Spinal cord (tissue), 10 donors: Measurements from ENCODE around the gene SLC4A4. TPM values are rescaled to one million over a fixed set of nuclear protein-coding genes. Genes with fewer than 3 reads are reported as not detected.

Experiments used
- DNase-seq, 6 donors: peaks; one replicate each; pipeline versions ENCODE4 v3.0.0 to v3.0.0-alpha.2; 2013 to 2015; ENCODE audit warnings: low spot score in 6 of 6, low read depth in 4 of 6
- H3K27ac ChIP-seq: one replicate; pipeline ENCODE4 v1.5.1; 2013; ENCODE audit warnings: low read depth, low read length, control low read depth
- H3K27me3 ChIP-seq: one replicate; pipeline ENCODE4 v1.6.1; 2013; ENCODE audit warnings: low read length; ENCODE audit not compliant: control insufficient read depth, insufficient read depth
- H3K36me3 ChIP-seq: one replicate; pipeline ENCODE4 v1.6.1; 2013; ENCODE audit warnings: low read length; ENCODE audit not compliant: control insufficient read depth, insufficient read depth
- H3K4me1 ChIP-seq: one replicate; pipeline ENCODE4 v1.6.1; 2013; ENCODE audit warnings: low read length; ENCODE audit not compliant: control insufficient read depth, insufficient read depth
- H3K4me3 ChIP-seq: one replicate; pipeline ENCODE4 v1.5.1; 2013; ENCODE audit warnings: low read depth, low read length, control low read depth
- H3K9me3 ChIP-seq: one replicate; pipeline ENCODE4 v1.6.1; 2013; ENCODE audit warnings: low read length; ENCODE audit not compliant: control insufficient read depth, insufficient read depth
- WGBS: methylation state at CpG from one replicate; pipeline ENCODE4 v1.1.5; 2013; ENCODE audit warnings: missing lambda C conversion rate; ENCODE audit not compliant: insufficient coverage; 5-methylcytosine and 5-hydroxymethylcytosine counted together
- polyA plus RNA-seq, 2 donors: library from polyadenylated mRNA; unstranded; fragments of 120-200 nt; gene quantifications; one replicate each; pipeline ENCODE4 v1.2.1, GENCODE V29; 2013; ENCODE audit not compliant: insufficient read length in 2 of 2
- total RNA-seq, 2 donors: library from RNA; depleted of rRNA in 1 of 2; stranded (reverse); fragments of 120-200 nt in 1 of 2; fragments of >200 nt in 1 of 2; gene quantifications; one replicate each; pipeline versions ENCODE4 v1.2.3 to v1.2.4, GENCODE V29; 2013 to 2014
- donor health status: healthy.

The SLC4A4 gene
- total and polyA plus RNA-seq, 4 donors, result 67.2 to 111 (median 106) TPM

DNA sequence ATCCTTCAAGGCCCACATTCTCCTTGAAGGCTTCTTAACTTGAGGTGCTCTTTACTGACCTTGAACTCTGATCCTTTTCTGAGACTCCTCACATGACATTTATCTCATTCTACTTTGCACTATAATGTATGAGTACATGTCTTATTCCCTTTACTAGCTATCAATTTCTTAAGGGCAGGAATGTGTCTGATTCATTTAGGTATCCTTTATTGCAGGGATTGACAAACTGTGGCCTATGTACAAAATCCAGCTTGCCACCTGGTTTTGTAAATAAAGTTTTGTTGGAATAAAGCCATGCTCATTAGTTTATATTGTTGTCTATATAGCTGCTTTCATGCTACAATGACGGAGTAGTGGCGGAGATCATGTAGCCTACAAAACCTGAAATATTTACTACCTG lies 36.7 kb downstream of the SLC4A4 start:
- Histone ChIP-seq H3K27me3 (no peaks in the 10 kb centered on the region), H3K27ac (no peak overlapping the region), H3K9me3 (no peaks in the 10 kb centered on the region), H3K4me3 (no peak overlapping the region), H3K4me1 (no peaks in the 10 kb centered on the region), H3K36me3 (no peaks in the 10 kb centered on the region)
- no CpG with 5 or more reads among the region's 2 CpGs for WGBS
- no peak for DNase-seq

DNA sequence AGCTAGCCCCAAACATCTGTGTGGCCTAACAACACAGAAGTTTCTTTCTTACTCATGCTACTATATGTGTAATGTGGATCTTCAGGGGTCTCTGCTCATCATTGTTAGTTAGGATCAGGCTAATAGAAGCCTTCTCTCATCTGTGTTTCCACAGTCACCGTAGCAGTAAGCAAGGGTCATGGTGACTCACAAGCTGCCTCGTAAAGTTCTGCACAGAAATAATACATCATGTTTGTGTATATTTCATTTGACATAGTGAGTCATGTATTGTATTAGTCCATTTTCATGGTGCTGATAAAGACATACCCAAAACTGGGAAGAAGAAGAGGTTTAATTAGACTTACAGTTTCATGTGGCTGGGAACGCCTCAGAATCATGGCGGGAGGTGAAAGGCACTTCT lies 38.7 kb downstream of the SLC4A4 start:
- H3K36me3 ChIP-seq, result no peaks in the 10 kb centered on the region
- H3K27ac ChIP-seq, result no peak overlapping the region
- WGBS, result no CpG with 5 or more reads among the region's 4 CpGs
- DNase-seq, result no peak
- H3K4me3 ChIP-seq, result no peak overlapping the region
- H3K4me1 ChIP-seq, result no peaks in the 10 kb centered on the region
- H3K27me3 ChIP-seq, result no peaks in the 10 kb centered on the region
- H3K9me3 ChIP-seq, result no peaks in the 10 kb centered on the region

DNA sequence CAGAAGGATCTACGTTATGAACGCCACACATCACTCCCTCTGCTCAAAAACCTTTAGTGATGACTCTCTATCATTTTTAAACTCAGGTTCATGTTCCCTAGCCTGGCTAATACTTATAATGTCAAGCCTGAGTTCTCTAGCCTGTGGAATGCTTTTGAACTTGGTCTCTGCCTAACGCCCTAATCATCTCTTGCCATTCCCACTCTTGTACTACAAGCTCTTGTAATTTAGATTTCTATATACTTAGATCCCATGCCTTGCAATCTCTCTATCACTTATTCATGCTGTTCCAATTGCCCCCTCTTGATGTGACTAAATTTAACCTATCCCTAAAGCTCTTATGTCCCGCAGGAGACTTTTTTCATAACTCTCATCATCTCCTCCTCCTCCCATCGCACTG lies 40.3 kb downstream of the SLC4A4 start:
- H3K36me3 ChIP-seq, result peaks cover 2% of the 10 kb centered on the region
- 98% methylated on average over 5 of the region's 5 CpGs for WGBS

DNA sequence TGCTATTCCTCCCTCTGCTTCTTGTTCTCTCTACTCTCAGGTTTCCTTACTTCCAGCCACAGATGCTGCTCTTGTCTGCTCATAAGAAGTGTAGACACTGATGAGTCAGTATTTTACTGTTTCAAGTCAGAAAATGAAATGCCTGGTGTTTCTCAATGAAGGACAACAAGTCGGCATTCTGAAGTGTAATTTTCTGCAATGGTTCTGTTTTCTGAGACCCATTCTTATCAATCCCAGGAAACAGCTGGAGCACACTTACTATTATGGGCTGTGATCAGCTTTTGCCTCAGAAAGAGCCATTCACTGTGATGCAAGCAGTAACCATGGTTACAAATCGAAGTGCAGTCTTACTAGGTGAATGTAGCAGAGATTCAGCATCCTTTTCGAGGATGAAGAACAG lies 42.0 kb downstream of the SLC4A4 start:
- 0% methylated on average over 1 of the region's 3 CpGs for WGBS
- H3K27me3 ChIP-seq, result no peaks in the 10 kb centered on the region
- peaks cover 2% of the 10 kb centered on the region for H3K36me3 ChIP-seq
- no peak overlapping the region for H3K4me3 ChIP-seq
- DNase-seq, result peak in 5 of 6 donors; percentile 38 to 94 (median 47)
- no peaks in the 10 kb centered on the region for H3K4me1 ChIP-seq
- H3K9me3 ChIP-seq, result no peaks in the 10 kb centered on the region
- no peak overlapping the region for H3K27ac ChIP-seq

More for the DNA sequence above, 40.3 kb downstream of the SLC4A4 start:
- H3K4me3 ChIP-seq, result no peak overlapping the region
- no peak overlapping the region for H3K27ac ChIP-seq
- no peaks in the 10 kb centered on the region for H3K4me1 ChIP-seq
- no peak for DNase-seq
- no peaks in the 10 kb centered on the region for H3K9me3 ChIP-seq
- no peaks in the 10 kb centered on the region for H3K27me3 ChIP-seq

DNA sequence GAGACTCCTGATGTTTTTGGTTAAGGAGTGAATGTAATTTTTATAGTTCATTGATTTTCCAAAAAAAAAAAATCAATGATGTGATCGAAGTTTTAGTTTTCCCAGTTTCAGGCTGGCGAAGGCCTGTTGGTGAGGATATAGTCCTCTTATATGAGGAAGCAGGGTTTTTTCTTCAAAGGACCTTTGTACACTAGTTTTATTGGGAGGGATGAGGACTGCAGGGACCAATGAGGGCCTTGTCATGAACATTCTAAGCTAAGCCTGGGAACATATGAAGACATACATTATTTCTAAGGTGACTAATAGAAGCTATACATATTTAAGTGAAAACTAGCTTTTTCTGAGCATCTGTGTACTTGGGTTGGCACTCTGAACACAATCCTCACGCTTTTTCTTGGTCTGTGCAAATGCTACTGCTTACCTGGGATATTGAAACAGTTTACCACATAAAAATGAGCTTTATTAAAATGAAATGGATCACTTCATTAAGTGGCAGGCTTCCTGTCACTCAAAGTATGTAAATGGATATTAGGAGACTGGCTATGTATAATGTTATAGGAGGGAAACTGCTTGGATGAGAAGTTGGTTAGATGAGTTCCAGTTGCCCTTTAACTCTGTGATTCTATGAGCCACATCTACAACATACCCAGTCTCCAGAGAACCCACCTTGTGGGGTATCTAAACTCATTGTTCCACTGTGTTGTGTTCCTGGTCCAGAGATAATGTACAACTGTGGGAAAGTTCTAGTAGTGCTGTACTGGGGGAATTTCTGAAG lies 43.5 kb downstream of the SLC4A4 start:
- H3K27me3 ChIP-seq, result no peaks in the 10 kb centered on the region

DNA sequence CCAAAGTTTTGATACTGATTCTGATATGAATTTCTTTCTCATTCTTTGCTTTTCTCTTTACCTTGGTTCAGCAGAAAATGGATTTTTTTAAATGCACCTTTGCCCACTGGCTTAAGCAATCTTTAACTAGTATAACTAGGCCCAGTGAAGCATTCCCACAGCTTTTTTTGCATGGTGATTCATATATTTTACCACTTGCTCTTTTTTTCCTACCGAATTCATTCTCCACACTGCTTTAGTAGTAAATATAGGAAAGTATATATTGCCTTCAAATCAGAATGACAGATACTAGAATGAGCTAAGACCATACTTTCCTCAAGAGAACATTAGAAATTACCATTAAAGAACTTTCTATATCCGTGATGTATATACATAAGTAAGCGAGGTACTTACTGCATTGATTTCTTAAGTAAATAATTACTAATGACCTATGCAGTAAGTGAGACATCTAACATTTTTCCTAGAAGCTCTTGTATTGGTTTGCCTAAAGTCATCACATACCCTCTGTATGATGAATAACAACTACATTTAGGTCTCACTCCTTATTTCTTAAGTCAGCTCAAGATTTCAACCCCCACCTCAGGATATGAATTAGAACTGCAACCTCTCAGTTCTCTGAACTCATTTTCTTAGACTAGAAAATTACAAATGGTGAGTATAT lies 44.2 kb downstream of the SLC4A4 start:
- H3K27me3 ChIP-seq, result no peaks in the 10 kb centered on the region
- no CpG with 5 or more reads among the region's 3 CpGs for WGBS

More for the DNA sequence above, 43.5 kb downstream of the SLC4A4 start:
- Histone ChIP-seq H3K36me3 (peaks cover 2% of the 10 kb centered on the region), H3K4me1 (no peaks in the 10 kb centered on the region), H3K9me3 (no peaks in the 10 kb centered on the region), H3K4me3 (no peak overlapping the region), H3K27ac (no peak overlapping the region)
- no peak for DNase-seq
- 80% methylated on average over 1 of the region's 3 CpGs for WGBS

DNA sequence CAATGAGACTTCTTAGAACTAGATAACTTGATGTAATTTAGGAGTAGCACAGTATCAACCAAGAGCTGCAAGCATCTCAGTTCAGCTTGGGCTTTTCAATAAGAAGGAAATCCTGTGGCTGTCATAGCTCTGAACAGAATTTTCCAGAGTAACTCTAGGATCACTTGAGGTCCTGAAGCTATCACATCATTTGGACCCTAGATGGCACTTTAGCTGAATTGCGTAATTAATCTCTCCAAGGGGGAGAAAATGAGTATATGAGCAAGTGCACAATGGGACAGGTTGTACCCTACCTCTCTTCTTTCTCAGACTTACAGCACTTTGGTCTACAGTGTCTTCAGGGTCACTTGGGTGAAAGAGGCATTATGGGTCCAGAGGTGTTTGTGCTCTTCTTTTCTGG lies 45.2 kb downstream of the SLC4A4 start:
- H3K27me3 ChIP-seq, result no peaks in the 10 kb centered on the region
- H3K4me1 ChIP-seq, result no peaks in the 10 kb centered on the region
- H3K36me3 ChIP-seq, result peaks cover 2% of the 10 kb centered on the region
- H3K4me3 ChIP-seq, result no peak overlapping the region
- no peaks in the 10 kb centered on the region for H3K9me3 ChIP-seq
- H3K27ac ChIP-seq, result no peak overlapping the region
- WGBS, result no CpG with 5 or more reads among the region's 1 CpG
- DNase-seq, result no peak

More for the DNA sequence above, 44.2 kb downstream of the SLC4A4 start:
- Histone ChIP-seq H3K36me3 (peaks cover 2% of the 10 kb centered on the region), H3K27ac (no peak overlapping the region), H3K4me1 (no peaks in the 10 kb centered on the region), H3K4me3 (no peak overlapping the region), H3K9me3 (no peaks in the 10 kb centered on the region)
- DNase-seq, result no peak

DNA sequence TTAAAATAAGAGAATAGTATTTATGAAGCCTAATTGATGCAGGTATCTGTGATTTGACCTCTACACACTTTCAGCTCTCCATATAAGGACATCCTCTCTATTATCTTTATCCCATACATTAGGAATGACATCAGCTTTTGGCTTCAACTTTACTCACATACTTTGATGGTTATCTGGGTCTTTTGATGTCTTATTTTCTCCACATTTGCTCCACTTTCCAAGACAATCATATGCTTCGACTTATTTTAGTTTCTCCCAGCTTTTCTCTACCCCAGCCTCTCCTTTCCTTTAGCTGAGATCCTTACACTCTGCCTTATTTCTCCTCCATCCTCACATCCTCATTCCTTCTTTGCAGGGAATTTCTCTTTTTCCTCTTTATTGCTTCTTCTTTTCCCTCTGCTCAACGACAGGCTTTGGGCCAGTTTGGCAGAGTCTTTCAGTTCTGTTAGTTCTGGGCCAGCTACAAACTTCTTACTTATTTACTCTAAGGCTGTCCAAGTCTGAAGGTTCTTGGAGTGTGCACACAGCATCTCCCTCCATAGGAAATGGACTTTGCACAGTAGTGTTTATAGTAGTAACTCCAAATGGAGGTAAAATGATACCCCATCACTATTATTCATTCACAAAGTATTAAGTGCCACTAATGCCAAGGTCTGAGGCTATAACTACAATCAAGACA lies 50.5 kb downstream of the SLC4A4 start:
- WGBS, result 88% methylated on average over 1 of the region's 2 CpGs
- peak in 2 of 6 donors; percentile 32 to 84 for DNase-seq
- H3K27ac ChIP-seq, result peak overlapping the region; percentile 19
- H3K4me1 ChIP-seq, result no peaks in the 10 kb centered on the region
- H3K27me3 ChIP-seq, result no peaks in the 10 kb centered on the region
- no peaks in the 10 kb centered on the region for H3K9me3 ChIP-seq
- H3K36me3 ChIP-seq, result no peaks in the 10 kb centered on the region
- H3K4me3 ChIP-seq, result no peak overlapping the region

DNA sequence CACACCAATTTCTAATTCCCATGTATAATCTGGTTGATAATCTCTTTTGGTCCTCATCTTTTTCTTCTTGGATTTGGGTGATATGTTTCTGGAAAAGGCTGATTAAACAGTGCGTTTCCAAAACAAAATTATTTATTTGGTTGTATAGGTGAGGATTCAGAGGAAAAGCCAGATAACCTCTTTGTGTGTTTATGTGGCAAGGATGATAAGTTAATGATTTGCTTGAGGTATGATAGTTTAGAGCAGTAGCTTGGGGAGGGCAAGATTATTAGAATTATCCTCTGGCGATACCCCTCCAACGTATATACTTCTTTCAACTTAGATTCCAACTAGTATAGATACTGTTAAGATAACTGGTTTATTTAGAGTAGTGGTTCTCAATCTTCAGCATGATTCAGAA lies 53.3 kb downstream of the SLC4A4 start:
- no peaks in the 10 kb centered on the region for H3K36me3 ChIP-seq
- H3K4me1 ChIP-seq, result no peaks in the 10 kb centered on the region
- H3K27ac ChIP-seq, result no peak overlapping the region
- no peaks in the 10 kb centered on the region for H3K27me3 ChIP-seq
- DNase-seq, result no peak
- WGBS, result no CpG with 5 or more reads among the region's 3 CpGs
- H3K9me3 ChIP-seq, result no peaks in the 10 kb centered on the region
- no peak overlapping the region for H3K4me3 ChIP-seq
